Measurements from ENCODE around the gene CHCHD10. TPM values are rescaled to one million over a fixed set of nuclear protein-coding genes. Genes with fewer than 3 reads are reported as not detected.

Gene CHCHD10
- total and polyA plus RNA-seq, 2 of the 8 experiments (the other 6 are each of a cell fraction or from before 2014, with no cell fraction given), result 58.3 to 94.5 TPM

DNA sequence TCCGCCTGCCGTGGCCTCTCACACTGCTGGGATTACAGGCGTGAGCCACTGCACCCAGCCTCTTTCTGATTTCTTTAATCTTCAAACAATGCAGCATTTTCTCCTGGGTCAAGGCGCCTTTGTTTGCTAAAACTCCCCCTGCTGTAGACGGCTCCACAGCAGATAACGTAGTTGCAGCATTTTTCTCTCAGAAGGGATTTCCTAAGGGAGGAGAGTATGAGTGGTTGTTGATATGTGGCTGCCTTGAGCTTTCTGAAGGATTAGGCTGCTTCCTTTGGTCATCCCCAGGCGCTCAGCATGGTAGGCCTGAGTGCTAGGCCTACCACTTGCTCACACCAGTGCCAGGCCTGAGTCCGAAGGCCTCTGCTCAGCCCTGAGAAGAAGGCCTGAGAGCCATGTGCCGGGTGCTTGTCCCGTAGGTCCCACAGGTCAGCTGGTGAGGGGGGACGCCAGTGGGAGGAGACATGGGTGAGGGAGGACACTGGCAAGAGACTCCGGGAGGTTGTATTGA is 37.1 kb upstream of the CHCHD10 start:
- Histone ChIP-seq H2BK120ac (replicated peaks; ENCODE audit: low read depth, low read length) (no peak overlapping the region), H3K9ac (replicated peaks in 1 of 4; ENCODE audit: extremely low read depth in 1 of 4, low read depth in 3 of 4, low read length in 3 of 4) (no peak overlapping the region), H3K23me2 (ENCODE audit: low read depth, low read length) (no peaks in the 10 kb centered on the region), H3K36me3 (ENCODE audit: control insufficient read depth in 2 of 4, insufficient read depth in 4 of 4, low read length in 3 of 4) (peaks cover 19 to 64% (median 48%) of the 10 kb centered on the region in 4 experiments; a peak in 6 of 8 replicates), H3K56ac (replicated peaks; ENCODE audit: insufficient read length, low read depth, low read length) (no peak overlapping the region), H2AK5ac (ENCODE audit: low read depth, low read length) (no peak overlapping the region), H3K23ac (ENCODE audit: insufficient read length) (no peak overlapping the region), H3K27ac (ENCODE audit: low read depth, low read length) (no peak overlapping the region), H3K4me1 (replicated peaks in 1 of 4; ENCODE audit: control insufficient read depth in 3 of 4, insufficient read depth in 4 of 4, low read length in 3 of 4) (no peaks in the 10 kb centered on the region), H3K14ac (ENCODE audit: insufficient read length) (no peak overlapping the region), H4K20me1 (replicated peaks in 1 of 2; ENCODE audit: control insufficient read depth in 1 of 2, insufficient read depth in 2 of 2, low read length in 2 of 2) (peaks cover 0 to 19% of the 10 kb centered on the region in 2 experiments), H3K4me3 (ENCODE audit: extremely low read depth in 1 of 4, insufficient read depth in 2 of 4, low read depth in 3 of 4, low read length in 4 of 4) (no peak overlapping the region), H2AFZ (ENCODE audit: low read length) (no peak overlapping the region), H3K79me2 (ENCODE audit: control insufficient read depth in 1 of 2, insufficient read depth in 2 of 2, low read length in 2 of 2) (no peaks in the 10 kb centered on the region), H2BK12ac (ENCODE audit: low read depth, low read length) (no peak overlapping the region), H4K5ac (ENCODE audit: insufficient read length, low read depth, low read length) (no peak overlapping the region), H3K4ac (replicated peaks; ENCODE audit: insufficient read length, low read depth, low read length) (no peak overlapping the region), H3K9me3 (ENCODE audit: insufficient read depth in 2 of 2, low read depth in 1 of 2, low read length in 1 of 2) (no peaks in the 10 kb centered on the region), H3K27me3 (replicated peaks in 1 of 4; ENCODE audit: control insufficient read depth in 3 of 4, extremely low read depth in 1 of 4, insufficient read depth in 3 of 4, low read length in 3 of 4) (no peaks in the 10 kb centered on the region), H3K4me2 (ENCODE audit: insufficient read depth in 1 of 2, low read depth in 2 of 2, low read length in 2 of 2) (no peak overlapping the region), H2BK5ac (ENCODE audit: low read depth, low read length) (no peak overlapping the region), H3K79me1 (ENCODE audit: low read depth, low read length) (no peaks in the 10 kb centered on the region; the same call in 1 of the 2 replicates), H2BK20ac (ENCODE audit: low read length) (no peak overlapping the region), H4K8ac (ENCODE audit: extremely low read depth, insufficient read depth, low read length) (no peak overlapping the region), H3K18ac (ENCODE audit: extremely low read depth, low read length) (no peak overlapping the region), H4K91ac (replicated peaks; ENCODE audit: insufficient read length, low read length) (no peak overlapping the region), H2BK15ac (ENCODE audit: low read length) (no peak overlapping the region)
- WGBS, 2 experiments (ENCODE audit: extremely low coverage in 1 of 2, insufficient coverage in 1 of 2, insufficient read length in 1 of 2, insufficient replicate concordance in 2 of 2, low coverage in 1 of 2, low lambda C conversion rate in 2 of 2, missing lambda C conversion rate in 1 of 2), result 83% methylated on average over 12 of the region's 12 CpGs; no CpG with 5 or more reads in 1 of the 2 experiments
- ChIA-PET POLR2A (ENCODE audit: partially characterized antibody) (no interaction called here), CTCF (ENCODE audit: partially characterized antibody) (interaction anchor here (1.3 kb wide), 1 partner anchor 10 kb away, joined by 5 read pairs; no protein-coding TSS in a partner anchor)
- DNase-seq (ENCODE audit: low read depth in 1 of 2, low spot score in 2 of 2) (no peak), FAIRE-seq (no peak)
- TF ChIP-seq CHD2 (IDR thresholded peaks at IDR 0.05; ENCODE audit: low read length) (no peak), KDM1A (IDR thresholded peaks at IDR 0.05; ENCODE audit: borderline replicate concordance, low read length) (no peak)
